ENCODE measurements around the gene CDV3.

DNA sequence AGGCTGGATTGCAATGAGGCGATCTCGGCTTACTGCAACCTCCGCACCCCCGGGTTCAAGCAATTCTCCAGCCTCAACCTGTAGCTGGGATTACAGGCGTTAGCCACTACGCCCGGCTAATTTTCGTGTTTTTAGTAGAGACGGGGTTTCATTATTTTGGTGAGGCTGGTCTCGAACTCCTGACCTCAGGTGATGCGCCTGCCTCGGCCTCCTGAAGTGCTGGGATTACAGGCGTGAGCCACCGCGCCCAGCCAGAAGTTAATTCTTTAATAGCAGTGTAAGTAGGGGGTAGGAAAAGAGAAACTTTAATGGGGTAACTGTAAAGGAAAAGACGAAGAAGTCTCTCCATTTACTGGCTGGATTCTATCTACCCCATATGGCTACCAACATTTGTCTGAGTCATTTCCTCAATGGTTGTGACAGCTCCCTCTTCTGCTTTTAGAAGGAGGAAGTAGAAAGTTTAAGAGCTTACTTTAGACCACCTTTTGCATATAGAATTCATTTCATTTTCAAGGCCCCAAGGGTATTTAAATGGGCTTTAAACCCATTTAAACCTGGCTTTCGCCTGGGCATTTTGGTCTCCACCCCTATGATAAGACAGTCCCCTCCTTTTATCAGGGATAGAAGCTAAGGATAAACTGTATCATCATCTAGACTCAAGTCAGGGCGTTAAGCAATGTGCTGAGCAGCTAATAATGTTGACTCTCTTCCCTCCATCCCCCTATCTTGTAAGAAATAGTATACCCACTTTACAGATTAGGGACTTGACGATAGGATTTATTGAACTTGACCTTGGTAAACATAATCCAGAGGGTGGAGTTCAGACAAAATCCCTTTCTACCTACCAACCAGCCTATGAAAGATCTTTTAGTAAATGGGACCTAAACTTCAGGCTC is 1.1 kb upstream of the CDV3 start:
- TF ChIP-seq, protein P1, sequence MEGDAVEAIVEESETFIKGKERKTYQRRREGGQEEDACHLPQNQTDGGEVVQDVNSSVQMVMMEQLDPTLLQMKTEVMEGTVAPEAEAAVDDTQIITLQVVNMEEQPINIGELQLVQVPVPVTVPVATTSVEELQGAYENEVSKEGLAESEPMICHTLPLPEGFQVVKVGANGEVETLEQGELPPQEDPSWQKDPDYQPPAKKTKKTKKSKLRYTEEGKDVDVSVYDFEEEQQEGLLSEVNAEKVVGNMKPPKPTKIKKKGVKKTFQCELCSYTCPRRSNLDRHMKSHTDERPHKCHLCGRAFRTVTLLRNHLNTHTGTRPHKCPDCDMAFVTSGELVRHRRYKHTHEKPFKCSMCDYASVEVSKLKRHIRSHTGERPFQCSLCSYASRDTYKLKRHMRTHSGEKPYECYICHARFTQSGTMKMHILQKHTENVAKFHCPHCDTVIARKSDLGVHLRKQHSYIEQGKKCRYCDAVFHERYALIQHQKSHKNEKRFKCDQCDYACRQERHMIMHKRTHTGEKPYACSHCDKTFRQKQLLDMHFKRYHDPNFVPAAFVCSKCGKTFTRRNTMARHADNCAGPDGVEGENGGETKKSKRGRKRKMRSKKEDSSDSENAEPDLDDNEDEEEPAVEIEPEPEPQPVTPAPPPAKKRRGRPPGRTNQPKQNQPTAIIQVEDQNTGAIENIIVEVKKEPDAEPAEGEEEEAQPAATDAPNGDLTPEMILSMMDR (conservative IDR thresholded peaks at IDR 0.05; ENCODE audit: low read depth, low read length) = no peak
- no peak for TF ChIP-seq EZH2phosphoT487 (IDR thresholded peaks at IDR 0.05; ENCODE audit: borderline replicate concordance, low read length)
- TF ChIP-seq EZH2 (IDR thresholded peaks at IDR 0.05; ENCODE audit: low read length, unreplicated experiment) = no peak

All from PC-3 (cell line).